ENCODE measurements around the gene RAD51B. TPM values are rescaled to one million over a fixed set of nuclear protein-coding genes. Genes with fewer than 3 reads are reported as not detected.

Gene RAD51B
- total RNA-seq, 1 experiment from 2014 or later: 23.3 TPM

DNA sequence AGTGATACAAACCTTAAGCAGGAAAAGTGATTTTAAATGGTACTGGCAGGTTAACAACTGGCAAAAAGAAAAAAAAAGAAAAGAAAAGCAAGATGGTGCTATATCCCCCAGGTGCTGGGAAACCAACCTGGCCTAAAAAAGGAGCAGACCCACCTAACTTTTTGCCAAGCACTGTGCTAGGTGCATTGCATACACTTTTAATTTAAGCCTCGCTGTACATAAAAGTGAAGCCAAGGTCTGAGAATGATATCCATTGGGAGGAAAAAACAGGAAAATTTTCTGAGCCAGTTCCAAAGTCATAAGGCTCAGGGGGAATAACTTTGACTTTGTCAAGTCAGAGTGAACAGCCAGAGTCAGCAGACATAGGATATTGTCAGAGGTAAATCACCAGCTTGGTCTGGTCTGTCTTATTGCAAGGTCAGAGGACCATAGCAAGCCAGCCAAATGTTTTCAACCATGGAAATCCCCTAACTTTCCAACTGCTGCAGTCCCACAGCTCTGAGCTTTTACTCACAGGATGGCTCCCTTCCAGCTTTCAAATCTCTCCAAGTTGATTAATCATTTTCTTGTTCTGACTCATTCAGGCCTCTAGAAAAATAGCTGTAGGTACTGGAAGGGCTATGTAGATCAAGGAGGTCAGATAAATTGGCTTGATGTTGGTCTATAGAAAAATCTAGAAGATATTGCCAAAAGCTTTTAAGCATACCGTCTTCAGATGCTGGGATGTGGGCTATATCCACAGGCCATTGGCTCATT lies 412.9 kb downstream of the RAD51B start:
- H3K9me3 ChIP-seq (ENCODE audit: low read depth, low read length, poor library complexity, severe bottlenecking): no peaks in the 10 kb centered on the region
- BruUV-seq (replicated peaks): no TSS peak
- H3K36me3 ChIP-seq (ENCODE audit: insufficient read depth, low read length, poor library complexity, severe bottlenecking): no peaks in the 10 kb centered on the region
- ChIA-PET CTCF (no interaction called here), POLR2A (ENCODE audit: low non-redundant PET) (no interaction called here)
- H3K27me3 ChIP-seq (replicated peaks; ENCODE audit: insufficient read depth, low read depth, low read length, poor library complexity): no peaks in the 10 kb centered on the region
- no peak overlapping the region for H3K27ac ChIP-seq (ENCODE audit: low read depth, low read length, poor library complexity, severe bottlenecking)
- no peak overlapping the region for H3K4me3 ChIP-seq (ENCODE audit: low read depth, low read length, poor library complexity, severe bottlenecking)
- peaks cover 12% of the 10 kb centered on the region for H3K4me1 ChIP-seq (ENCODE audit: insufficient read depth, low read length, poor library complexity, severe bottlenecking)
- TF ChIP-seq, protein P1, sequence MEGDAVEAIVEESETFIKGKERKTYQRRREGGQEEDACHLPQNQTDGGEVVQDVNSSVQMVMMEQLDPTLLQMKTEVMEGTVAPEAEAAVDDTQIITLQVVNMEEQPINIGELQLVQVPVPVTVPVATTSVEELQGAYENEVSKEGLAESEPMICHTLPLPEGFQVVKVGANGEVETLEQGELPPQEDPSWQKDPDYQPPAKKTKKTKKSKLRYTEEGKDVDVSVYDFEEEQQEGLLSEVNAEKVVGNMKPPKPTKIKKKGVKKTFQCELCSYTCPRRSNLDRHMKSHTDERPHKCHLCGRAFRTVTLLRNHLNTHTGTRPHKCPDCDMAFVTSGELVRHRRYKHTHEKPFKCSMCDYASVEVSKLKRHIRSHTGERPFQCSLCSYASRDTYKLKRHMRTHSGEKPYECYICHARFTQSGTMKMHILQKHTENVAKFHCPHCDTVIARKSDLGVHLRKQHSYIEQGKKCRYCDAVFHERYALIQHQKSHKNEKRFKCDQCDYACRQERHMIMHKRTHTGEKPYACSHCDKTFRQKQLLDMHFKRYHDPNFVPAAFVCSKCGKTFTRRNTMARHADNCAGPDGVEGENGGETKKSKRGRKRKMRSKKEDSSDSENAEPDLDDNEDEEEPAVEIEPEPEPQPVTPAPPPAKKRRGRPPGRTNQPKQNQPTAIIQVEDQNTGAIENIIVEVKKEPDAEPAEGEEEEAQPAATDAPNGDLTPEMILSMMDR (conservative IDR thresholded peaks at IDR 0.05; ENCODE audit: low read depth, low read length): no peak
- TF ChIP-seq EZH2 (IDR thresholded peaks at IDR 0.05; ENCODE audit: borderline replicate concordance, low read depth, low read length, poor library complexity, severe bottlenecking): no peak
- DNase-seq (ENCODE audit: low spot score): peak; percentile 60
- intact Hi-C loops (cut with micrococcal nuclease; ENCODE audit: unreplicated experiment): no loop called here

DNA sequence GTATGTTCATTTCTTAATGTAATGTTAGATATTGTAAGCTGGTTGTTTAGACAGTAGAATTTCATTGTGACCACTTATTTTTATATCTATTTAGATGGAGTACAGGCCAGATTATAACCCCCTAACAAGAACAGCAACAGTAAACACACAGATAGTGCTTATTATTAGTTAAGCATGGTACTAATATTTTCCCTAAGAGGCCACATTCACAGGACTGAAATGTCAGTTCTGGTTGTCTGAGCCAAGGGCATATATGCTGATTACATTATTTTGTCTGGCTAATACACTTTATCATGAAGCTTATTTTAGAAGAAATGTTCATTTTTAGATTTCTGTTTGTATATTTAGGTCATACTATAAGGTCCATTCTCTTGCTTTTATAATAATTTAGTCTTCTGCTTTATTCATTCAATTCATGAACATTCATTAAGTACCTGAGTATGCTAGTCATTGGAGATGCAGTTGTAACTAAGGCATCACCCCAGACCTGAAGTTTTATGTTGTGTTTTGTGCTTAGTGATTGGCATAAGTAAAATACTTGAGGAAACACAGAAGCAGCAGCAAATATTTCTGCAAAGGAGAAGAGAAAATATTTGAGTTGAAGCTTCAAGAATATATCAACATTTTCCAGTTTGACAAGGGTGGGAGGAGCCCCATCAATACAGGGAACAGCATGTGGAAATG lies 413.7 kb downstream of the RAD51B start:
- Histone ChIP-seq H3K36me3 (ENCODE audit: insufficient read depth, low read length, poor library complexity, severe bottlenecking) (no peaks in the 10 kb centered on the region), H3K9me3 (ENCODE audit: low read depth, low read length, poor library complexity, severe bottlenecking) (no peaks in the 10 kb centered on the region), H3K27me3 (replicated peaks; ENCODE audit: insufficient read depth, low read depth, low read length, poor library complexity) (no peaks in the 10 kb centered on the region), H3K4me1 (ENCODE audit: insufficient read depth, low read length, poor library complexity, severe bottlenecking) (peaks cover 12% of the 10 kb centered on the region), H3K4me3 (ENCODE audit: low read depth, low read length, poor library complexity, severe bottlenecking) (no peak overlapping the region), H3K27ac (ENCODE audit: low read depth, low read length, poor library complexity, severe bottlenecking) (no peak overlapping the region)
- no TSS peak for BruUV-seq (replicated peaks)
- DNase-seq (ENCODE audit: low spot score): no peak
- no peak for TF ChIP-seq EZH2 (IDR thresholded peaks at IDR 0.05; ENCODE audit: borderline replicate concordance, low read depth, low read length, poor library complexity, severe bottlenecking)
- TF ChIP-seq, protein P1 (conservative IDR thresholded peaks at IDR 0.05; ENCODE audit: low read depth, low read length): no peak
- ChIA-PET POLR2A (ENCODE audit: low non-redundant PET) (no interaction called here), CTCF (no interaction called here)
- intact Hi-C loops (cut with micrococcal nuclease; ENCODE audit: unreplicated experiment): no loop called here

DNA sequence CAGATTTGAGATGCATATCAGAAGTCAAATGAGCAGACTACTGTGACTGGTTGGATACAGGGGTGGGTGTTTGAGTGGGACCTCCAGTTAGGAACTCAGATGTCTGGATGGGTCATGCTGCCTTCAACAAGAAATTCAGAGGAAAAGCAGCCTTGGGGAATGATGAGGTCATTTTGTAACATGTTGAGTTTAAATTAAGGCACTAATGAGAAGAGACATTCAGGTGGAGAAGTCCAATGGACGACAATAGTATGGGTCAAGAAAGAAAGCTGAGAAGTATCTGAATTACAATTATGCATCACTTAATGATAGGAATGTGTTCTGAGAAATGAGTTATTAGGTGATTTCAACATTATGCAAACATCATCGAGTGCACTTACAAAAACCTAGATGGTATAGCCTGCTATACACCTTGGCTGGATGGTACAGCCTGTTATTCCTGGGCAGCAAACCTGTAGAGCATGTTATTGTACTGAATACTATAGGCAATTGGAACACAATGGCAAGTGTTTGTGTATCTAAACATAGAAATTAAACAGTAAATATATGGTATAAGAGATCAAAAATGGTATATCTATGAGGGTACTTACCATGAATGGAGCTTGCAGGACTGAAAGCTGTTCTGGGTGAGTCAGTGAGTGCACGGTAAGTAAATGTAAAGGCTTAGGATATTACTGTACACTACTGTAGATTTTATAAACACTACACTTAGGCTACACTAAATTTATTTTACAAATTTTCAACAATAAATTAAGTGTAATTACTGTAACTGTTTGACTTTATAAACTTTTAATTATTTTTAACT lies 414.7 kb downstream of the RAD51B start:
- intact Hi-C loops (cut with micrococcal nuclease; ENCODE audit: unreplicated experiment): no loop called here
- no peaks in the 10 kb centered on the region for H3K27me3 ChIP-seq (replicated peaks; ENCODE audit: insufficient read depth, low read depth, low read length, poor library complexity)
- CTCF ChIA-PET: no interaction called here
- DNase-seq (ENCODE audit: low spot score): no peak
- no peak for TF ChIP-seq EZH2 (IDR thresholded peaks at IDR 0.05; ENCODE audit: borderline replicate concordance, low read depth, low read length, poor library complexity, severe bottlenecking)
- TF ChIP-seq, protein P1 (conservative IDR thresholded peaks at IDR 0.05; ENCODE audit: low read depth, low read length): no peak
- no peaks in the 10 kb centered on the region for H3K9me3 ChIP-seq (ENCODE audit: low read depth, low read length, poor library complexity, severe bottlenecking)
- POLR2A ChIA-PET (ENCODE audit: low non-redundant PET): no interaction called here
- BruUV-seq (replicated peaks): no TSS peak
- H3K4me1 ChIP-seq (ENCODE audit: insufficient read depth, low read length, poor library complexity, severe bottlenecking): peaks cover 12% of the 10 kb centered on the region
- no peak overlapping the region for H3K4me3 ChIP-seq (ENCODE audit: low read depth, low read length, poor library complexity, severe bottlenecking)
- no peak overlapping the region for H3K27ac ChIP-seq (ENCODE audit: low read depth, low read length, poor library complexity, severe bottlenecking)
- H3K36me3 ChIP-seq (ENCODE audit: insufficient read depth, low read length, poor library complexity, severe bottlenecking): no peaks in the 10 kb centered on the region

All from A673 (cell line).